Retinal pigment epithelial cell (primary cell): ENCODE measurements around the gene FAM3A.

Experiments
- DNase-seq: peaks from one replicate; pipeline ENCODE4 v3.0.0-alpha.2; 2010; ENCODE audit warnings: low read depth
- H3K4me3 ChIP-seq: 2 replicates; pipeline ENCODE4 v1.5.1; 2011; ENCODE audit warnings: mild to moderate bottlenecking, low read length, control low read depth, moderate library complexity
- CTCF ChIP-seq: conservative IDR thresholded peaks from 2 replicates; pipeline ENCODE4 v1.5.1; 2011; ENCODE audit warnings: low read depth, low read length, control low read depth, inconsistent platforms

FAM3A gene

GRCh38 chrX:154513716-154514115, 2.3 kb downstream of the FAM3A start:
- no peak overlapping the region for H3K4me3 ChIP-seq
- DNase-seq = no peak
- TF ChIP-seq CTCF = no peak

- no peak for TF ChIP-seq CTCF
- DNase-seq = no peak
- H3K4me3 ChIP-seq = no peak overlapping the region
These were observed 3.0 kb downstream of the FAM3A start for GRCh38 chrX:154512879-154513553.

GRCh38 chrX:154511761-154512160, 4.3 kb downstream of the FAM3A start:
- TF ChIP-seq CTCF = no peak
- no peak overlapping the region for H3K4me3 ChIP-seq
- no peak for DNase-seq

GRCh38 chrX:154509455-154509854, 6.6 kb downstream of the FAM3A start:
- DNase-seq = no peak
- no peak for TF ChIP-seq CTCF
- H3K4me3 ChIP-seq = no peak overlapping the region

GRCh38 chrX:154508384-154508745, 7.7 kb downstream of the FAM3A start:
- TF ChIP-seq CTCF = no peak
- no peak overlapping the region for H3K4me3 ChIP-seq
- no peak for DNase-seq

- DNase-seq = no peak
- no peak overlapping the region for H3K4me3 ChIP-seq
- TF ChIP-seq CTCF = no peak
These were observed 8.2 kb downstream of the FAM3A start for GRCh38 chrX:154507673-154508383.
